ENCODE data around the gene ATG2A. TPM values are rescaled to one million over a fixed set of nuclear protein-coding genes. Genes with fewer than 3 reads are reported as not detected.

ATG2A gene
- total RNA-seq, 4 donors from 2014 or later, result 73.8 to 118 (median 91.2) TPM

GRCh38 chr11:64896448-64897022 is 20.5 kb downstream of the ATG2A start:
- intact Hi-C loops (cut with DNase I; ENCODE audit: low total_unique reads), result no loop called here
- no peak overlapping the region for H3K4me3 ChIP-seq (ENCODE audit: low read depth, poor library complexity, severe bottlenecking)
- WGBS, 2 donors, result 72 to 90% methylated on average over 12 to 14 of the region's 14 CpGs
- DNase-seq (ENCODE audit: low spot score in 2 of 2), result no peak
- TF ChIP-seq CTCF (IDR thresholded peaks at IDR 0.05) (no peak), POLR2A (IDR thresholded peaks at IDR 0.05) (no peak)

GRCh38 chr11:64894812-64895452 is 22.1 kb downstream of the ATG2A start:
- DNase-seq (ENCODE audit: low spot score in 2 of 2), result no peak
- no peak for TF ChIP-seq POLR2A (IDR thresholded peaks at IDR 0.05)
- TF ChIP-seq CTCF (IDR thresholded peaks at IDR 0.05), result no peak
- 85 to 90% methylated on average over 29 to 31 of the region's 39 CpGs for WGBS, 2 donors
- intact Hi-C loops (cut with DNase I; ENCODE audit: low total_unique reads), result loop anchor here (5.0 kb wide), 1 partner anchor 48 kb away; no protein-coding TSS in a partner anchor
- no peak overlapping the region for H3K4me3 ChIP-seq (ENCODE audit: low read depth, poor library complexity, severe bottlenecking)

GRCh38 chr11:64894070-64894811 is 22.8 kb downstream of the ATG2A start:
- H3K4me3 ChIP-seq (ENCODE audit: low read depth, poor library complexity, severe bottlenecking), result no peak overlapping the region
- intact Hi-C loops (cut with DNase I; ENCODE audit: low total_unique reads), result loop anchor here (5.0 kb wide), 1 partner anchor 47 kb away; no protein-coding TSS in a partner anchor
- WGBS, 2 donors, result 44 to 49% methylated on average over 9 to 14 of the region's 14 CpGs
- DNase-seq (ENCODE audit: low spot score in 2 of 2), result peak; percentile 73 to 97
- TF ChIP-seq POLR2A (IDR thresholded peaks at IDR 0.05), result no peak
- TF ChIP-seq CTCF (IDR thresholded peaks at IDR 0.05), result peak in 1 of 3 donors; percentile 87

- DNase-seq (ENCODE audit: low spot score in 2 of 2), result no peak
- H3K4me3 ChIP-seq (ENCODE audit: low read depth, poor library complexity, severe bottlenecking), result no peak overlapping the region
- WGBS, 2 donors, result 70 to 75% methylated on average over 20 to 25 of the region's 25 CpGs
- intact Hi-C loops (cut with DNase I; ENCODE audit: low total_unique reads), result loop anchor here (5.0 kb wide), 1 partner anchor 46 kb away; no protein-coding TSS in a partner anchor
- TF ChIP-seq POLR2A (IDR thresholded peaks at IDR 0.05) (no peak), CTCF (IDR thresholded peaks at IDR 0.05) (no peak)
These were observed 23.6 kb downstream of the ATG2A start for GRCh38 chr11:64893194-64894069.

GRCh38 chr11:64892838-64893193 is 24.2 kb downstream of the ATG2A start:
- no peak overlapping the region for H3K4me3 ChIP-seq (ENCODE audit: low read depth, poor library complexity, severe bottlenecking)
- intact Hi-C loops (cut with DNase I; ENCODE audit: low total_unique reads), result loop anchor here (5.0 kb wide), 1 partner anchor 46 kb away; no protein-coding TSS in a partner anchor
- 90 to 91% methylated on average over 6 to 10 of the region's 10 CpGs for WGBS, 2 donors
- DNase-seq (ENCODE audit: low spot score in 2 of 2), result no peak
- TF ChIP-seq CTCF (IDR thresholded peaks at IDR 0.05) (no peak), POLR2A (IDR thresholded peaks at IDR 0.05) (no peak)
